GM18951 (cell line): Measurements from ENCODE around the gene MYO16.

ENCODE experiments used
- POLR2A ChIP-seq: IDR thresholded peaks from 4 replicates; pipeline ENCODE4 v1.6.1; 2011; ENCODE audit warnings: mild to moderate bottlenecking; ENCODE audit not compliant: insufficient read length, insufficient read depth; ENCODE audit errors: extremely low read depth
- in situ Hi-C: fragments of 300-500 bp; cut with MboI; formaldehyde crosslinking; loops from one replicate; pipeline ENCODE4 v1.12.0; 2022; ENCODE audit warnings: low sequenced_read_pairs, mixed read lengths, inconsistent platforms; ENCODE audit not compliant: unreplicated experiment

Gene MYO16

GRCh38 chr13:109145631-109146030 is 516.2 kb downstream of the MYO16 start:
- in situ Hi-C loops: no loop called here
- TF ChIP-seq POLR2A: no peak

DNA sequence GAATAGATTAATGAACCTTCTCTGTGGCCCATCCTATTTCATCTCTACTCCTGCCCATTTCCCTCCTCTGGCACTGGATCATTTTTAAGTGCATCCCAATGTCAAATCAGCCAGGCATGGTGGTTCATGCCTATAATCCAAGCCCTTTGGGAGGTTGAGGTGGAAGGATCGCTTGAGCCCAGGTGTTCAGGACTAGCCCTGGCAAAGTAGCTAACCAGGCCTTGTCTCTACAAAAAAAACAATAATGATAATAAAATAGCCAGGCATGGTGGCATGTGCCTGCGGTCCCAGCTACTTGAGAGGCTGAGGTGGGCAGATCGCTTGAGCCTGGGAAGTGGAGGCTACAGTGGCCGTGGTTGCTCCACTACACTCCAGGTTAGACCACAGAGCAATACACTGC is 517.0 kb downstream of the MYO16 start:
- in situ Hi-C loops: no loop called here
- no peak for TF ChIP-seq POLR2A

DNA sequence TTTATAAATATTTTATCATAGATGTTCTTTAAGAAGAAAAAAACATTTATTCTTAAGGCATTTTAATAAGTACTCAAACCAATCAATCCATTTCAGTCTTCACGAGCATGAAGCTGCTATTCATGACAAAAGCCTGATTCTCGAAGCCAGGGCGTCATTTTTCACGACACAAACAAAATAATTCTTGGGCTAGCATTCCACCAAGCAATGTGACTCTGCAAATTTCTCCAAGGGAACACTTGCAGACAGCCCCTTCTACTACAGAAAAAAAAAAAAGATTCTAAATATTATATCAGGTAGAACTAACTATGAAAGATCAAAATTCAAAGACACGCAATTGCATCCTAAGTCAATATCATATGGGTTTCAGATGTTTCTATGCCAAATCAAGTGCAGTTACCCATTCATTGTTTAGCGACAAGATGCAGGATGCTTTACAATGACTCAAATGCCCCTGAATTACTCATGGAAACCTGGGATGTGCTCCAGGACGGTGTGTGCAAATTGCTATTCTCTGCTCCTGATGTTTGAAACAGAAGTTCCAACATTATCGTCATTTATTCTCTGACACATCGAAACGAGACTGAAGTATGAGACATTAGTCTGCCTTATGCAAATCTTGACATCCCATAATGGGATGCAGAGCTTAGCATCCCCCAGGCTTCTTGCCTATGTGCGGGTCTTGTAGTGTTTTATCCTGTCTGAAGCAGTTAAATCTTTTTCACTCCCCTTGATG is 517.7 kb downstream of the MYO16 start:
- TF ChIP-seq POLR2A: no peak
- in situ Hi-C loops: no loop called here

GRCh38 chr13:109148243-109148642 is 518.8 kb downstream of the MYO16 start:
- TF ChIP-seq POLR2A: no peak
- in situ Hi-C loops: no loop called here

GRCh38 chr13:109150696-109151095 is 521.3 kb downstream of the MYO16 start:
- TF ChIP-seq POLR2A: no peak
- in situ Hi-C loops: no loop called here

DNA sequence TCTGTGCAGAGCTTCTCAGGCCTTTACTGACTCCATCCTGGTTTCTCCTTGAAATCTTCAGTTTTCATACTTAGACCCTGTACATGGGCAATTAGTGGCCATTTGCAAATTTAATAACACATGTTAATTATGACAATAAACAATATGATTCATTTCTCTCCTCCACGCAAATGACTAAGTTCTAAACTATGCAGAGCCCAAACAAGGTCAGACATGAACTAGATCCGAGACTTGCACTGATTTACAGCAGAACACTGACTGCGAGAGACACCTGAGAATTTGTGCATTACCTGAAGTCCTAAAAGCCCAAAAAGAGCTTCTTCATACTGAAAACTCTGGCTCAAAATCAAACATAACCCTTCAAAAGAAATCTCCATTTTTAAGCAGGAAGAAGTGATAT is 521.8 kb downstream of the MYO16 start:
- in situ Hi-C loops: no loop called here
- no peak for TF ChIP-seq POLR2A

DNA sequence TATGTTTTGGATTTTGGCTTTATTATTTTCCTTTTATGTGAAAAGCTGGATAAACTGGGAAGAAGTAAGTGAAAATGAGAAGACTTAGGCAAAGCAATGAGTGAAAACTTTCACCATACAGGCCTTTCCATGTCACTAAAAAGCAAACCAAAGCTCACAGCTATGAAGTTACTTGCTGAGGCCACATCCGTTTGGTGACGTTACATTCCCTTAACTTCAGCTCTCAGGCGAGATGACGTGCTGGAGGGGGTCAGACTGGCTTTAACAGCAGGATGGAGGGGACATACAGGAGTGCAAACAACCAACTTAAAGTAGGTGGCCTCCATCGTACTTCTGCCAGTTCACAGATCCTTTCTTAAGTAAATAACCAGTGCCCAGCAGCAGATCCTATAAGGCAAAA is 522.3 kb downstream of the MYO16 start:
- no peak for TF ChIP-seq POLR2A
- in situ Hi-C loops: no loop called here

DNA sequence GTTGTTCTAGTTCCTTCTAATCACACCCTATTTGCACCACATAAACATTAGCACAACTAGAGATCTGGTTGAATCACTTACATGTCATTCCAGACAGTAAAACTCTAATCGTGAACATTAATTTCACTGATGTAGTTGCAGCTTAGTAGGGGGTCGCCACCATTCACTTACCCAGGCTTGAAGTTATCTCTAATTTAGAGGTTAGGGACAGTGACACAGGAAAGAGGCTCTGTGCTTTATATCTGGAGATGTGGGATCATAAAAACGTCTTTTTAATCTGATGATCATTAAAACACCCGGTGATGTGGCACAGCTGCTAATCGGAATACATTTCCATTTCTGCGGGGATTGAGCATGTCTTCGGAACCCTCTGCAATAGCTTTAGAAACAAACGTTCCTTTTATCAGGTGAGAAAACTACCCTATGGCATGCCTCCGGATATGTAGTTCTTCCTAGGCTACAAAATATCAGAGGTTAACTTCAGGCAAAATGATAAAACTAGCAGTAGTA is 523.0 kb downstream of the MYO16 start:
- TF ChIP-seq POLR2A: no peak
- in situ Hi-C loops: no loop called here

GRCh38 chr13:109152941-109153340 is 523.5 kb downstream of the MYO16 start:
- in situ Hi-C loops: no loop called here
- TF ChIP-seq POLR2A: no peak

GRCh38 chr13:109154146-109154545 is 524.7 kb downstream of the MYO16 start:
- in situ Hi-C loops: no loop called here
- TF ChIP-seq POLR2A: no peak

DNA sequence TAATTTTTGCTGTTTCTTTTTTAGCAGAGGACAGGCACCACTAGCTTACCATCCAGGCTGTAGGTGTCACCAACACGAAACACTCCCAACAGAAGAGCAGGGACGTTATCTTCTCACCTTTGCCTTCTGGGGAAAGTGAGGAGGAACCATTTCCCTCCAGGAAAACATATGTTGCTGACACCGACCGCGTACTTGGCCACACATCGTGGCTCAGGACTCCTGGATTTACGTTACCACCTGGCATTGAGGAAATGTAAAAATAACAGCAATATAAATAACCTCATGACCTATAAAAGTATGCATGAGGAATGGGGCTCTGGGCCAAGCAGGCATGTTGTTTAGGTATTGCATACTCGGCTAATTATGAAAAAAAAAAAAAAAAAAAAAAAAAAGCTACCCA is 525.1 kb downstream of the MYO16 start:
- in situ Hi-C loops: no loop called here
- TF ChIP-seq POLR2A: no peak

DNA sequence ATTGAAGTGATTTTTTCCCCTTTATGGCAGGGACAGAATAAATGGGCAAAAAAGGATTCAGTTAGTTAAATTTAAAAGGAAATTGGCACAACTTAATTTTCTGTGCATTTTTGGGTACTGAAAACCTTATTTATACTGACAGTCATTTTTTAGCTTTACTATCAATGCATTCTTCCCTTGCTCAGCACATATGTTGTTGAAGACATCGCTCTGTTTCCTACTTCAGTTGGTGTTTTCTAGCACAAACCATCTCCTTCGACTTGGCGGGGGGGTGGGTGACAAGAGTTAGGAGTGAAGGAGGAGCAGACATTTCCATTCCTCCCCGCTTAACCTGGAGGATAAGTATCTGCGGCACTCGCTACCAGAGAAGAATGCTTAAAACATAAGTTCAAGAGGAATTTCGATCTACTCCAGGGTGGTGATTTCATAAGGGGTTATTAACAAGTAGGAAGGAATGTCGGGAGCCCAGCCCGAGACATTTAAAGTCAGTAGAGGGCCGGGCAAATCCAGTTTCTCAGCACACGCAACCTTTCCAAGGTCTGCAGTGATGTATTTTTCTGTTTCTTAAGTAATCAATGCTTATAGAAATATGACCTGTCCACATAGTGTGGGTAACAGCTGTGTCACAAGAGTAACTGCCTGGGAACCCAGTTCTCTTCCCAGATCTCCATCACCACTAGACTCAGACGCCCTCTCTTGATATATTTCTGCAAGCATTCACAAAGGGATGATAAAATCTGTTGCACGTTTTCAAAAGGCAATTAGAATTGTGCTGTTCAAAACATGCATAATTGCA is 525.8 kb downstream of the MYO16 start:
- TF ChIP-seq POLR2A: no peak
- in situ Hi-C loops: no loop called here

GRCh38 chr13:109156181-109156935 is 526.9 kb downstream of the MYO16 start:
- in situ Hi-C loops: no loop called here
- no peak for TF ChIP-seq POLR2A

DNA sequence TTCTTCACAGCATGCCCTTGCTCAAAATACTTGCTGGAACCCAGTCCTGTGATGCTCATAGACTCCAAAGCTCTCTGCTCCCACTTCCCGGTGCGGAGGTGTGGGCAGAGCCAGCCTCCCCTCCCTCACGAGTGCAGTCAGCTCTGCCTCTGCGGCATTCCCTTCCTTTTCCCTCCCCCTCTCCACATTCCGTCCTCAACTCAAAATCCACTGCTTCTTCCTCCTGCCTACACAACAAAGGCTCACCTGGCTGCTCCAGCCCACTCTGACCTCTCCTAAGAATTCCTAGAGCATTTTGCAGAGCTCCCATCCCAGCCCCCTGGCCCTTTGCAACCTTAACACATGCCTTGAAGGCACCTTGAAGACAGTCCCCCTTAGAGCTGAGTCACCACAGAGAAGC is 527.9 kb downstream of the MYO16 start:
- no peak for TF ChIP-seq POLR2A
- in situ Hi-C loops: no loop called here

DNA sequence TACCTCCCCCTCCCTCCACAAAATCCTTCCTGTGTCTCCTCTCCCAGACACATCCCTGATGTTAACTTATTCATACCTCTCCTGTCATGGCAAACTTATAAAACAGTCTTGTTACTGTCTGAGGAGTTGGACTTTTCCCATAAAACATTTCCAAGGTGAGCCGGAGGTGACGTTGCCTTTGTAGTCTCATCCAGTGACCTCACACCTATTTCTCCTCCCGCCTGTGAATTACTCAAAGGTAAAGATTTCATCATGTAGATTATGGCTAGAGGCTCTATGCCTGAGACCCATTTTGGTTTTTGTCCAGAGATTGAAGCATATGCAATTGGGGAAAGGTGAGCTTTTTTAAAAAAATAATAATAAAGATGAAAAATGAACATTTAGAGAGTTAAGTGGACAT is 529.0 kb downstream of the MYO16 start:
- in situ Hi-C loops: no loop called here
- TF ChIP-seq POLR2A: no peak
